WTC11 (cell line): Measurements from ENCODE around the gene PHF21B. TPM values are rescaled to one million over a fixed set of nuclear protein-coding genes. Genes with fewer than 3 reads are reported as not detected.

Experiments used
- ATAC-seq: fragments of 200-7000 bp; cut with Tn5 transposase; 2 replicates; pipeline ENCODE4 v1.10.0; 2021; ENCODE audit warnings: mild to moderate bottlenecking, moderate library complexity
- CTCF ChIA-PET: fragments of 300-600 bp; sonication (Branson Sonifier 250); formaldehyde crosslinking; loops from one replicate; lab custom pipeline; 2021; ENCODE audit warnings: antibody characterized with exemption; lab: Charles Lee
- POLR2A ChIA-PET: fragments of 350-600 bp; sonication (Branson Sonifier 250); formaldehyde crosslinking; loops from one replicate; lab custom pipeline; 2021; ENCODE audit warnings: antibody characterized with exemption; lab: Charles Lee
- DNase-seq: peaks from one replicate; pipeline ENCODE4 v3.0.0; 2021; ENCODE audit warnings: low spot score
- H3K27ac Mint-ChIP-seq: 2 replicates; pipeline ENCODE4 v1.8.0; 2021; ENCODE audit warnings: mixed read lengths
- H3K27me3 Mint-ChIP-seq: 2 replicates; pipeline ENCODE4 v1.8.0; 2021; ENCODE audit warnings: low read depth, mild to moderate bottlenecking, moderate library complexity, mixed read lengths
- H3K36me3 Mint-ChIP-seq: 2 replicates; pipeline ENCODE4 v1.8.0; 2021; ENCODE audit warnings: mixed read lengths
- H3K4me1 Mint-ChIP-seq: 2 replicates; pipeline ENCODE4 v1.8.0; 2022; ENCODE audit warnings: mixed read lengths
- H3K4me3 Mint-ChIP-seq: 2 replicates; pipeline ENCODE4 v1.8.0; 2021; ENCODE audit warnings: mild to moderate bottlenecking, moderate library complexity, mixed read lengths
- H3K9me3 Mint-ChIP-seq: 2 replicates; pipeline ENCODE4 v1.8.0; 2021; ENCODE audit warnings: mixed read lengths
- CREB1 ChIP-seq: sonication (generic); formaldehyde crosslinking; IDR thresholded peaks from 2 replicates; pipeline ENCODE4 v1.8.0; 2023; ENCODE audit warnings: mild to moderate bottlenecking, missing genetic modification reagents
- EMX1 ChIP-seq: fragments of 250-450 bp; sonication (Bioruptor Pico); IDR thresholded peaks from 2 replicates; pipeline ENCODE4 v1.8.0; 2021; ENCODE audit warnings: mild to moderate bottlenecking
- FOXK1 ChIP-seq: sonication (generic); formaldehyde crosslinking; IDR thresholded peaks from 2 replicates; pipeline ENCODE4 v1.8.0; 2022; ENCODE audit warnings: mild to moderate bottlenecking, moderate library complexity, missing genetic modification reagents
- GRHL2 ChIP-seq: fragments of 250-450 bp; sonication (Bioruptor Pico); IDR thresholded peaks from 2 replicates; pipeline ENCODE4 v1.8.0; 2022; ENCODE audit warnings: mild to moderate bottlenecking, moderate library complexity; ENCODE audit not compliant: insufficient replicate concordance, severe bottlenecking
- JUN ChIP-seq: sonication (generic); formaldehyde crosslinking; IDR thresholded peaks from 2 replicates; pipeline ENCODE4 v1.8.0; 2023; ENCODE audit warnings: mild to moderate bottlenecking, missing genetic modification reagents
- KAT7 ChIP-seq: sonication (generic); formaldehyde crosslinking; IDR thresholded peaks from 2 replicates; pipeline ENCODE4 v1.8.1; 2023; ENCODE audit warnings: missing genetic modification reagents, mild to moderate bottlenecking, borderline replicate concordance
- MXD4 ChIP-seq: fragments of 250-450 bp; sonication (Bioruptor Pico); IDR thresholded peaks from 2 replicates; pipeline ENCODE4 v1.8.0; 2021; ENCODE audit warnings: mild to moderate bottlenecking, moderate library complexity, borderline replicate concordance
- NR1H2 ChIP-seq: sonication (generic); formaldehyde crosslinking; IDR thresholded peaks from 2 replicates; pipeline ENCODE4 v1.9.0; 2021; ENCODE audit warnings: mild to moderate bottlenecking, moderate library complexity, missing genetic modification reagents
- NR2C2 ChIP-seq: sonication (generic); formaldehyde crosslinking; IDR thresholded peaks from 2 replicates; pipeline ENCODE4 v1.8.0; 2022; ENCODE audit warnings: mild to moderate bottlenecking, missing genetic modification reagents
- RORB ChIP-seq: fragments of 250-450 bp; sonication (Bioruptor Pico); IDR thresholded peaks from 2 replicates; pipeline ENCODE4 v1.9.0; 2021; ENCODE audit warnings: mild to moderate bottlenecking
- SMAD3 ChIP-seq: sonication (generic); formaldehyde crosslinking; IDR thresholded peaks from 2 replicates; pipeline ENCODE4 v1.8.0; 2022; ENCODE audit warnings: missing genetic modification reagents, mild to moderate bottlenecking, borderline replicate concordance
- TCF7 ChIP-seq: sonication (generic); formaldehyde crosslinking; IDR thresholded peaks from 2 replicates; pipeline ENCODE4 v1.8.0; 2022; ENCODE audit warnings: mild to moderate bottlenecking, low read depth, missing genetic modification reagents, moderate library complexity
- TP53 ChIP-seq: sonication (generic); formaldehyde crosslinking; IDR thresholded peaks from 2 replicates; pipeline ENCODE4 v1.8.1; 2023; ENCODE audit warnings: mild to moderate bottlenecking, missing genetic modification reagents
- ZNF232 ChIP-seq: sonication (generic); formaldehyde crosslinking; IDR thresholded peaks from 2 replicates; pipeline ENCODE4 v1.8.0; 2022; ENCODE audit warnings: mild to moderate bottlenecking, missing genetic modification reagents
- total RNA-seq: library from RNA; stranded (reverse); gene quantifications from 3 replicates; pipeline ENCODE4 v1.2.3, GENCODE V29; 2021
- TF ChIP-seq, protein P1 (sequence below): sonication (generic); formaldehyde crosslinking; IDR thresholded peaks from 2 replicates; pipeline ENCODE4 v1.8.1; 2023; ENCODE audit warnings: mild to moderate bottlenecking, missing genetic modification reagents, borderline replicate concordance
- TF ChIP-seq, protein P2 (sequence below): fragments of 250-450 bp; sonication (Bioruptor Pico); conservative IDR thresholded peaks from 2 replicates; pipeline ENCODE4 v1.9.0; 2021; ENCODE audit warnings: mild to moderate bottlenecking
- TF ChIP-seq, protein P3 (sequence below): sonication (generic); formaldehyde crosslinking; IDR thresholded peaks from 2 replicates; pipeline ENCODE4 v1.8.0; 2023; ENCODE audit warnings: missing genetic modification reagents
- TF ChIP-seq, protein P4 (sequence below): fragments of 250-450 bp; sonication (Bioruptor Pico); IDR thresholded peaks from 2 replicates; pipeline ENCODE4 v2.1.2; 2022; ENCODE audit warnings: mild to moderate bottlenecking, moderate library complexity
- TF ChIP-seq, protein P5 (sequence below): sonication (generic); formaldehyde crosslinking; IDR thresholded peaks from 2 replicates; pipeline ENCODE4 v1.8.0; 2023; ENCODE audit warnings: mild to moderate bottlenecking, missing genetic modification reagents

The PHF21B gene
- total RNA-seq, 1 experiment from 2014 or later, result 107 TPM

DNA sequence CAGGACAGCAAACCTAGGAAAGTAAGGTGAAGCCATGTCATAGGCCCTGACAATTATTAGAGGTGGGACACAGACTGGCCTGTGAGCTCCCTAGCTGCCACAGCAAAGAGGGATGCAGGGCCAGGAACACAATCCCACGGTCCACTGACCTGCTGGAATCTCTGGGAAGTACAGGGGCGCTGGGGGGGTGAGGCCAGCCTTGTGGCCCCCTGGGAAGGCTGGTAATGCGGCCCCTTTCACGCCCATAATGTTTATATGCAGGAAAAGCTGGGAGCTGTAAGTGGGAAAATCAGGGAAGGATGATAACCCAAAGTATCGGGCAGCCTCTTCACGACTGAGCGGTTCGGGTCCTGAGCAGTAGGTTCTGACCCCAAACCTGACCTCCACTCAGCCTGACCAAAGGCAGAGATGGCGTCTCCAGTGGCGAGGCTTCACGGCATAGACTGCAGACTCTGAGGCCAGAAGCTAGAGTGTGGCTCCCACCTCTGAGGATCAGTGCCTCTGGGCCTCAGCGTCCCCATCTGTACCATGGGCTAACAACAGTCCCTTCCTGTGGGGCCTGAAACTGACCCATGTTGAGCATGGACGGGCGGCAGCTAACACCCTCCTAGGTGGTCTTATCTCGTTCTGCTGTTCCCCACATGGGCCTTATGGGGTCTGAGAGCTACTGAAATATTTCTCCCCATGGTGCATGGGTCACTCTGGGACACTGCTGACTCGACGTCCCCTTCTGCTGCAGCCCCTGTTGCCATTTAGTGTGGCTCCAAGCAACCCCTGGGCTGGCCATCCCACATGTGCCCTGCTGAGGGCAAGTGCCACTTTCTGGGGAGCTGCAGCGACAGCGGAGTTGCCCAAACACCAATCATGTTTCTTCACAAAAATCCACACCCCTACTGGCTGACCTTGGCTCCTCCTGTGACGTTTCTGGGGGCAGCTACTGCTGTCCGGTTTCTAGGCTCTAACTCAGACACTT lies 101.8 kb downstream of the PHF21B start:
- DNase-seq, result no peak
- ChIA-PET POLR2A (interaction anchor here (0.5 kb wide), 1 partner anchor 91 kb away, joined by 9 read pairs; no protein-coding TSS in a partner anchor), CTCF (no interaction called here)
- H3K27me3 Mint-ChIP-seq, result no peaks in the 10 kb centered on the region; the same call in 1 of the 2 replicates
- ATAC-seq, result no peak
- no peak overlapping the region for H3K4me3 Mint-ChIP-seq
- peaks cover 33% of the 10 kb centered on the region for H3K9me3 Mint-ChIP-seq
- TF ChIP-seq, protein P1, sequence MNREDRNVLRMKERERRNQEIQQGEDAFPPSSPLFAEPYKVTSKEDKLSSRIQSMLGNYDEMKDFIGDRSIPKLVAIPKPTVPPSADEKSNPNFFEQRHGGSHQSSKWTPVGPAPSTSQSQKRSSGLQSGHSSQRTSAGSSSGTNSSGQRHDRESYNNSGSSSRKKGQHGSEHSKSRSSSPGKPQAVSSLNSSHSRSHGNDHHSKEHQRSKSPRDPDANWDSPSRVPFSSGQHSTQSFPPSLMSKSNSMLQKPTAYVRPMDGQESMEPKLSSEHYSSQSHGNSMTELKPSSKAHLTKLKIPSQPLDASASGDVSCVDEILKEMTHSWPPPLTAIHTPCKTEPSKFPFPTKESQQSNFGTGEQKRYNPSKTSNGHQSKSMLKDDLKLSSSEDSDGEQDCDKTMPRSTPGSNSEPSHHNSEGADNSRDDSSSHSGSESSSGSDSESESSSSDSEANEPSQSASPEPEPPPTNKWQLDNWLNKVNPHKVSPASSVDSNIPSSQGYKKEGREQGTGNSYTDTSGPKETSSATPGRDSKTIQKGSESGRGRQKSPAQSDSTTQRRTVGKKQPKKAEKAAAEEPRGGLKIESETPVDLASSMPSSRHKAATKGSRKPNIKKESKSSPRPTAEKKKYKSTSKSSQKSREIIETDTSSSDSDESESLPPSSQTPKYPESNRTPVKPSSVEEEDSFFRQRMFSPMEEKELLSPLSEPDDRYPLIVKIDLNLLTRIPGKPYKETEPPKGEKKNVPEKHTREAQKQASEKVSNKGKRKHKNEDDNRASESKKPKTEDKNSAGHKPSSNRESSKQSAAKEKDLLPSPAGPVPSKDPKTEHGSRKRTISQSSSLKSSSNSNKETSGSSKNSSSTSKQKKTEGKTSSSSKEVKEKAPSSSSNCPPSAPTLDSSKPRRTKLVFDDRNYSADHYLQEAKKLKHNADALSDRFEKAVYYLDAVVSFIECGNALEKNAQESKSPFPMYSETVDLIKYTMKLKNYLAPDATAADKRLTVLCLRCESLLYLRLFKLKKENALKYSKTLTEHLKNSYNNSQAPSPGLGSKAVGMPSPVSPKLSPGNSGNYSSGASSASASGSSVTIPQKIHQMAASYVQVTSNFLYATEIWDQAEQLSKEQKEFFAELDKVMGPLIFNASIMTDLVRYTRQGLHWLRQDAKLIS (CRISPR knock-in tag), result no peak
- TF ChIP-seq, protein P2, sequence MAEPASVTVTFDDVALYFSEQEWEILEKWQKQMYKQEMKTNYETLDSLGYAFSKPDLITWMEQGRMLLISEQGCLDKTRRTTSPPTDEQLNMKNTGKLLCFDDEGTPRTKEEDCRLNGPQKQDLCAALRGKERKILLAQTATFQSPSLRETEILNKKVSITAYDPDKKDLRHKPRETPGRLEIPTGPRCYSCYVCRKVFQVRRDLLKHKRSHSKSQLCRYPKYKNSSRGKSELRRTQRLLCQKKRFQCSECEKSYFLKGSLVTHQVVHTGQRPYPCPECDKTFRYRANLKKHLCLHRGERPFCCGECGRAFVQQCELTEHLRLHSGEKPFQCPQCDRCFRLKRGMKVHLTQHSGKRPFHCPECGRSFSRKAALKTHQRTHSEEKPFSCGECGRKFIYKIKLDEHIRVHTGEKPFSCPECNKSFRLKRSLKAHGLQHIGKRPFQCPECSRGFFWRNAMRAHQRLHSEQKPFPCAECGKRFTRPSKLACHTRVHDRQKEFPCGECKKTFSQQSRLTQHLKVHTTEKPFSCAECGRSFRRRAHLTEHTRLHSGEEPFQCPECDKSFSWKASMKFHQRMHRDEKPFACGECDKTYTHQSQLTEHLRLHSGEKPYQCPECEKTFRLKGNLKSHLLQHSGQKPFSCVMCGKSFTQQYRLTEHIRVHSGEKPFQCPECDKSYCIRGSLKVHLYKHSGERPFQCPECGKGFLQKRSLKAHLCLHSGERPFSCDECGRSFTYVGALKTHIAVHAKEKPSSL (CRISPR knock-in tag), result no peak
- no peak for TF ChIP-seq EMX1 (CRISPR knock-in tag)
- no peak for TF ChIP-seq JUN (CRISPR knock-in tag)
- TF ChIP-seq, protein P3, sequence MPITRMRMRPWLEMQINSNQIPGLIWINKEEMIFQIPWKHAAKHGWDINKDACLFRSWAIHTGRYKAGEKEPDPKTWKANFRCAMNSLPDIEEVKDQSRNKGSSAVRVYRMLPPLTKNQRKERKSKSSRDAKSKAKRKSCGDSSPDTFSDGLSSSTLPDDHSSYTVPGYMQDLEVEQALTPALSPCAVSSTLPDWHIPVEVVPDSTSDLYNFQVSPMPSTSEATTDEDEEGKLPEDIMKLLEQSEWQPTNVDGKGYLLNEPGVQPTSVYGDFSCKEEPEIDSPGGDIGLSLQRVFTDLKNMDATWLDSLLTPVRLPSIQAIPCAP (CRISPR knock-in tag), result no peak
- TF ChIP-seq NR2C2 (CRISPR knock-in tag), result no peak
- no peak for TF ChIP-seq RORB (CRISPR knock-in tag)
- TF ChIP-seq SMAD3 (CRISPR knock-in tag), result no peak
- no peak for TF ChIP-seq CREB1 (CRISPR knock-in tag)
- no peak for TF ChIP-seq NR1H2 (CRISPR knock-in tag)
- TF ChIP-seq, protein P4, sequence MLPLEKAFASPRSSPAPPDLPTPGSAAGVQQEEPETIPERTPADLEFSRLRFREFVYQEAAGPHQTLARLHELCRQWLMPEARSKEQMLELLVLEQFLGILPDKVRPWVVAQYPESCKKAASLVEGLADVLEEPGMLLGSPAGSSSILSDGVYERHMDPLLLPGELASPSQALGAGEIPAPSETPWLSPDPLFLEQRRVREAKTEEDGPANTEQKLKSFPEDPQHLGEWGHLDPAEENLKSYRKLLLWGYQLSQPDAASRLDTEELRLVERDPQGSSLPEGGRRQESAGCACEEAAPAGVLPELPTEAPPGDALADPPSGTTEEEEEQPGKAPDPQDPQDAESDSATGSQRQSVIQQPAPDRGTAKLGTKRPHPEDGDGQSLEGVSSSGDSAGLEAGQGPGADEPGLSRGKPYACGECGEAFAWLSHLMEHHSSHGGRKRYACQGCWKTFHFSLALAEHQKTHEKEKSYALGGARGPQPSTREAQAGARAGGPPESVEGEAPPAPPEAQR (CRISPR knock-in tag), result no peak
- no peak for TF ChIP-seq MXD4 (CRISPR knock-in tag)
- TF ChIP-seq FOXK1 (CRISPR knock-in tag), result no peak
- no peak for TF ChIP-seq KAT7
- no peak for TF ChIP-seq GRHL2 (CRISPR knock-in tag)
- TF ChIP-seq TP53, result no peak
- TF ChIP-seq TCF7 (CRISPR knock-in tag), result no peak
- TF ChIP-seq, protein P5, sequence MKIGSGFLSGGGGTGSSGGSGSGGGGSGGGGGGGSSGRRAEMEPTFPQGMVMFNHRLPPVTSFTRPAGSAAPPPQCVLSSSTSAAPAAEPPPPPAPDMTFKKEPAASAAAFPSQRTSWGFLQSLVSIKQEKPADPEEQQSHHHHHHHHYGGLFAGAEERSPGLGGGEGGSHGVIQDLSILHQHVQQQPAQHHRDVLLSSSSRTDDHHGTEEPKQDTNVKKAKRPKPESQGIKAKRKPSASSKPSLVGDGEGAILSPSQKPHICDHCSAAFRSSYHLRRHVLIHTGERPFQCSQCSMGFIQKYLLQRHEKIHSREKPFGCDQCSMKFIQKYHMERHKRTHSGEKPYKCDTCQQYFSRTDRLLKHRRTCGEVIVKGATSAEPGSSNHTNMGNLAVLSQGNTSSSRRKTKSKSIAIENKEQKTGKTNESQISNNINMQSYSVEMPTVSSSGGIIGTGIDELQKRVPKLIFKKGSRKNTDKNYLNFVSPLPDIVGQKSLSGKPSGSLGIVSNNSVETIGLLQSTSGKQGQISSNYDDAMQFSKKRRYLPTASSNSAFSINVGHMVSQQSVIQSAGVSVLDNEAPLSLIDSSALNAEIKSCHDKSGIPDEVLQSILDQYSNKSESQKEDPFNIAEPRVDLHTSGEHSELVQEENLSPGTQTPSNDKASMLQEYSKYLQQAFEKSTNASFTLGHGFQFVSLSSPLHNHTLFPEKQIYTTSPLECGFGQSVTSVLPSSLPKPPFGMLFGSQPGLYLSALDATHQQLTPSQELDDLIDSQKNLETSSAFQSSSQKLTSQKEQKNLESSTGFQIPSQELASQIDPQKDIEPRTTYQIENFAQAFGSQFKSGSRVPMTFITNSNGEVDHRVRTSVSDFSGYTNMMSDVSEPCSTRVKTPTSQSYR (CRISPR knock-in tag), result no peak
- TF ChIP-seq ZNF232 (CRISPR knock-in tag), result no peak
- peaks cover 88% of the 10 kb centered on the region for H3K36me3 Mint-ChIP-seq
- no peak overlapping the region for H3K27ac Mint-ChIP-seq
- no peaks in the 10 kb centered on the region for H3K4me1 Mint-ChIP-seq
